NCI-H2196 treated with DMSO at 0.1 percent for 48 hours (cell line): Measurements from ENCODE around the gene EIF4A3.

ENCODE experiments used
- DNase-seq: peaks from one replicate; lab custom pipeline; 2025; ENCODE audit not compliant: unreplicated experiment; lab: John Stamatoyannopoulos, UW

The EIF4A3 gene

DNA sequence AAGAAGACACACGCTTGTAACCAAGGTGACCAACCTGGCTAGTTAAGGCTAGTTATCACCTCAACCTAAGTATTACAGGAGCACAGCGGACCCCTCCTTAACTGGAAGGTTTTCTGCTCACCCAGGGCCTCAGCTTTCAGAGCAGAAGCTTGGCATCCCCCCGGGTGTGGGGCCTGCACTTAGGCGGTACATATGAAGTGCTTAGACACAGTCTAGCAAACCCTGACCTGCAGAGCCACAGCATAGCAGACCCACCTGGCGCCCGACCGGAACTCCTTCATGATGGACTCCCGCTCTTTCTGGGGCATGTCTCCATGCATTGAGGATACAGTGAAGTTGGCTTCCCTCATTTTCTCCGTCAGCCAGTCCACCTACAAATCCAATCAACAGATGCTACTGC, 9.8 kb downstream of the EIF4A3 start:
- no peak for DNase-seq

DNA sequence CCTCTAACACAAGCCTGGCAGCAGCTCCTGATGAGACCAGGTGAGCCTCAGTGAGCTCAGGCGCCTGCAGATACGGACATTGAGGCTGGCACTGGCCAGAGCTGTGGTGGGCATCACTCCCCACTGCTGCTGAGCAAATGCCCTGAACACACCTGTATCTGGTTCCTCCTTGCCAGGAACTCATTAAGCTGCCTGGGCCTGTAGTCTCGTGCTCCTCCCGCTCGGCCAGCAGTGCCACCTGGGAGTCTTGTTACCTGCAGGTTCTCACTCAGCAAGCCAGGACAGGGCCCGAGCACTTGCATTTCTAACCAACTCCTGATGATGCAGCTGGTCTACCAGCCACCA, 13.3 kb downstream of the EIF4A3 start:
- no peak for DNase-seq

DNA sequence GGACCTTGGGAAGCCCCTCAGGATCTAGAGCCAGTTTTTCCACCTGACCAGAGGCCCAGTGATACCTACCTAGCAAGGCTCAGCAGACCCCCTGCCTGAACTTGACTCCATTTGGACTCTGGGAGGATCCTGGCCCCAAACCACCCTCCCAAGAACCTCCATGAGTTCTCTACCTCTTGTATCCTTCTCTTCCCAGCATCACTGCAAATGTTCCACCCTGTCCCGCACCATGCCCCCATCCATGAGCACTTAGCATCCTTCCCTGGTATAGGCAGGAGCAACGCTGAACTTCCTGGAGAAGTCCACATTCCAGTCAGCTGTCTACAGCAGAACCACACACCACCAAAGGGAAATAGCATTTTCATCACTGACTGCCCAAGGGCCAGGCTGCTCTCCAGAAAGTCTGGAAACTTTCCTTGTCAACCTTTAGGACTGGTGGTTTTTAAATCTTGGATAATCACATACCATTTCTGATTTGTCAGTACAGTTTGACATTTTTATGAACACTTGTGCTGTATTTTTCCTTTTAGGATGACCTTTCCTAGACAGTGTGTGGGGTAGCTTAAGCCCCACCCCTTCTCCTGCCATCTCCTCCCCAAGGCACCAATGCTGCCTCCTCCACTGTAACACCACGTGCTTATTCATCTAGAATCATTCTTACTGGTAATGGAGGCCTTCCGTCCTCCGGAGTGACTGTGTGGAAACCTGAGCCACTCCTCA, 13.9 kb downstream of the EIF4A3 start:
- DNase-seq, result no peak

DNA sequence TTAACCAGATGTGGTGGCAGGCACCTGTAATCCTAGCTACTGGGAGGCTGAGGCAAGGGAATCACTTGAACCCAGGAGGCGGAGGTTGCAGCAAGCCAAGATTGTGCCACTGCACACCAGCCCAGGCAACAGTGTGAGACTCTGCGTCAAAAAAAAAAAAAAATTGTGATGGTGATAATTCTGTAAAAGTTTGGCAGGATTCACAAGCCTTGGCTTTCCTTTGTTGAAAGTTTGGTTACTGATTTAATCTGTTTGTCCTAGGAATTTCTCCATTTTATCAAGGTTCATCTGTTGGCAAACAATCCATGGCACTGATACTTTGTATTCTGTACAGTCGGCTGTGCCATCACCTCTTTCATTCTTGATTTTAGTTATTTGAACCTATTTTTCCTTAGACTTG, 15.9 kb downstream of the EIF4A3 start:
- no peak for DNase-seq

DNA sequence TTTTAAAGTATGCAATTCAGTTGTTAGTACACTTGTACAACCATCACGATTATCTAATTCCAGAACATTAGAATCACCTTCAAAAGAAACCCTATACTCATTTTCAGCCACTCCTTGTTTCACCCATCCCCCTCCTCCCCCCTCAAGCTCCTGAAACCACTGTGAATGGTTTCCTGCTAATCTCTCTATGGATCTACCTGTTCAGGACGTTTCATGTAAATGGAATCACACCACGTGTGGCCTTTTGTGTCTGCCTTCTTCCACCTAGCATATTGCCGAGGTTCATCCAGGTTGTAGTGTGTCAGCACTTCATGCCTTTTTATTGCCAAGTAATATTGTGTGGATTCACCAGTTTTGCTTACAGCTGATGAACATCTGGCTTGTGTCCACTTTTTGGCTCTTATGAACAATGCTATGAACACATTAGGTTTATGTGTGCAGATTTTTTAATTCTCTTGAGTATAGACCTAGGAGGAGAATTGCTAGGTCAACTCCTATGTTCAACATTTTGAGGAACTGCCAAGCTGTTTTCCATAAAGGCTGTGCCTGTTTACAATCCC, 17.8 kb downstream of the EIF4A3 start:
- no peak for DNase-seq

DNA sequence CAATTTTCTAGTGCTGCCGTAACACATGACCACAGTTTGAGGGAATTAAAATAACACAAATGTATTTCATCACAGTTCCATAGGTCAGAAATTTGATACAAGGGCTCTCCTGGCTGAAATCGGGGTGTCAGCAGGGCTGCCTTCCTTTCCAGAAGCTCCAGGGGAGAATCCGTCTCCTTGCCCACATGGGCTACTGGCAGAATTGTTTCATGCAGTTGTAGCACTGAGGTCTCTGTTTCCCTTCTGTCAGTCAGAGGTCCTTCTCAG, 20.5 kb downstream of the EIF4A3 start:
- DNase-seq, result no peak

DNA sequence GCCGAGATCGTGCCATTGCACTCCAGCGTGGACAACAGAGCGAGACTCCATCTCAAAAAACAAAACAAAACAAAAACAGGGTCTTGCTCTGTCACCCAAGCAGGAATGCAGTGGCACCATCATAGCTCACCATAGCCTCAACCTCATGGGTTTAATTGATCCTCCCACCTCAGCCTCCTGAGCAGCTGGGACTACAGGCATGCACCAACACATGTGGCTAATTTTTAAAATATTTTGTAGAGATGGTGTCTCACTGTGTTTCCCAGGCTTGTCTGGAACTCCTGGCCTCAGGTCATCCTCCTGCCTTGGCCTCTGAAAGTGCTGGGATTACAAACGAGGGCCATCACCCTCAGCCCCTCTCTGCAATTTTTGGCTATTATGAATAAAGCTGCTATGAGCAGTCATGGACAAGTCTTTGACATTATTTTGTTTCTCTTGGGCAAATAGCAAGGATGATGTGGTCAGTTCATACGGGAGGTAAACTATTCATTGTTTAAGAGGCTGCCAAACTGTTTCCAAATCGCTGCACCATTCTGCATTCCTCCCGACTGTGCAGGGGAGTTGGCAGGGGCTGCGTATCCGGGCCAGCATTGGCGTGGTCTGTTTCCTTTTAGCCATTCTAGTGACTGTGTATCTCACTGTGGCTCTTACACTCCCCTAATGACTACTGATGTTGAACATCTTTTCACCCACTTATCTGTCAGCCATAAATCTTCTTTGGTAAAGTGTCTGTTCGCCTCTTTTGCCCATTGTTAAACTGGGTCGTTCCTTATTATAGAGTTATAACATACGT, 21.1 kb downstream of the EIF4A3 start:
- no peak for DNase-seq

DNA sequence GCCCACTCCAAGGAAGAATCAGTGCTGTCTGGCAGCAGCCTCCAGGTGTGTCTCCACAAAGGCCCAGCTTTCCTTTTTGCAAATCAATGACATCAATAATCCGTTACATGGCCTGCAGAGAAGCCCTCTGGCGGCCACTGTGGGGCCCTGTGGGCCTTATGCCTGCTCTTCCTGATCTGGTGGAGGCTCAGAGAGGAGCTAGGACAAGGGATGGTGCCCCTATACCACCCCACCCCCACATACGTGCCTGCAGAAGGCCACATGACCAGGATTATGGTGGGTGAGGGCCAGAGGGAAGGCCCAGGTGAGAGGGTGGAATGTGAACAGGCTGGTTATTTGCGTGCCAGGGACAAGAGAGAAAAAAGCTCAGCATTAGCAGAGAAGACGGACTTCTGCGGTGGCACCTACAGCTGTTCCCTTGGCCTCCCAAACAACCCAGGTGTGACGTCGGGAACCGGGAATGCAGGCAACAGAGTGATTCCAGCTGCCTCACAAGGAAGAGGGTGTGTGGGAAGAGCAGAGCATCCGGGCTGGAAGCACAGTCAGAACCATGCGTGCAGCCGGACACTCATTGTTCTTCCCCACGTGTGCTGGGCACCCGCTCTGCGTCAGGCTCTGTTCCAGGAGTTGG, 22.5 kb downstream of the EIF4A3 start:
- no peak for DNase-seq

DNA sequence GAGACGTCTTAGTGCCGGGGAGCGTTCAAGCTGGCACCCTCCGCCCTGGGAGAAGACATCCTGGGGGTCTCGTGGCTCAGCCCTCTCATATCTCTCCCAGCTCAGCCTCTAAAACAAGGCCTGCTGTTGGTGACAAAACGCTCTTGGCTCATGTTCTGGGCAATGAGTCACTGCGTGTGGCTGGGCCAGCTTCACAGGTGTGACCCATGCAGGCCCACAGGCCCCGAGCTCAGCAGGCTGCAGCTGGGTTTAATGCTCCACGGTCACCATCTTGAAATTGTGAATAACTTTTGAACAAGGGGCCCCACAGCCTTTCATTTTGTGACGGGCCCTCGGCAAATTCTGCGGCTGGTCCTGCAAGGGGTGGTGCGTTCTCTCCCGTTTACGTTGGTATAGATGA, 23.1 kb downstream of the EIF4A3 start:
- DNase-seq, result no peak

DNA sequence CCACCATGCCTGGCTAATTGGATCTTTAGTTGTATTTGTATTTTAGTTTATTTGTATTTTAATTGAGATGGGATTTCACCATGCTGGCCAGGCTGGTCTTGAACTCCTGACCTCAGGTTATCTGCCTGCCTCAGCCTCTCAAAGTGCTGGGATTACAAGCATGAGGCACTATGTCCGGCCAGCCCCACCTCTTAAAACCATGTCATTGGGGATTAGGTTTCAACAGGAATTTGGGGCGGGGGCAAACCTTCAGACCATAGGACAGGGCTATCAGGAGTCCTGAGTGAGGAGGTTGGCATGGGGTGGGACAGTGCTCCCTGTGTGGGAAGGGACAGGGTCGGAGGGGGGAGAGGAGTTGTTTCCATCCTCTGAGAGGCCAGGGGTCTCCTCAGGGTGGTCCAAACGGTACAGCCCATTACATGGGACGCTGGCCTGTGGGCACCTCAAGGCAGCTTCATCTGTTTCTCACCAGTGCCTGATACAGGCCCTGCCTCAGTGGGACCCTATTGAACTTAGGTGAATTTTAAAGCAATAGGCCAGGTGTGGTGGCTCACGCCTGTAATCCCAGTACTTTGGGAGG, 23.9 kb downstream of the EIF4A3 start:
- no peak for DNase-seq

DNA sequence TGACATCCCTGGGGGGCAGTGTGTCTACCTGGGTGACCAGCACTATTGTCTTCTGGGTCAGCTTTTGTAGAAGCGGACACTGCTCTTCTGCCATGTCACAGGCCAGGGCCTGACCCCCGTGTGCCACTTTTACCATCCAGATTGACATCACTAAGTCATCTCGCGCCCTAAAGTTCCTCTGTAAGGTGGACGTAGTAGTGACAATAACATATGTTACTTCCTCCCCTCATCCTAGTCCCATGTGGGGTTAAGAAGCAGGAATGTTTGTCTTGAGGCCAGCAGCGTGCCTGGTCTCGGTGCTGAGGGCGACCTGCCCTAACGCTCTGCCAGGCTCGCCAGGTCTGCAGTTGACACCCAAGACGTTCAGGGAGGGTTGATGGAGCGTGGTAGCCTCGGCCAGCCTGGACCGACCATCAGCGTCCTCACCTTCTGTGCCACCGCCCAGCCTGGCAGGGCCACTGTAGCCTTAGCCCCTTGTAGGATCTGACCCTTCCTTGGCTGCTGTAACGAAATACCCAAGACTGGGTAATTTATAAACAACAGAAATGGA, 24.8 kb downstream of the EIF4A3 start:
- no peak for DNase-seq

DNA sequence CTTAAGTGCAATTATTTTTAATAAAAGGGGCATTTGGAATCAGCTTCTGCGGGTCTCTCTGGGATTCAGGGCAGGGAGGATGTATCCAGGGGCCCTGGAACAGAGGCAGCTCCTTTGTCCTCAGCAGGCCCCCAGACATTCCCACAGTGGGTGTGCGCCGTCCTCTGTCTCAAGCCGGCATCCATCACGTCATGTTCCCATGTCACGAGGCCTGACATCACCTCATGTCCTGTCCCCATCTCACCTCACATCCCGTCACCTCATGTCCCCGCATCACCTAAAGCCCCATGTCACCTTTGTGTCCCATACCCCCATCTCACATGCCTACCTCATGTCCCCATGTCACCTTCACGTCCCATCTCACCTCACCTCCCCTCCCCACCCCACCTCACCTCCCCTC, 27.1 kb downstream of the EIF4A3 start:
- no peak for DNase-seq

DNA sequence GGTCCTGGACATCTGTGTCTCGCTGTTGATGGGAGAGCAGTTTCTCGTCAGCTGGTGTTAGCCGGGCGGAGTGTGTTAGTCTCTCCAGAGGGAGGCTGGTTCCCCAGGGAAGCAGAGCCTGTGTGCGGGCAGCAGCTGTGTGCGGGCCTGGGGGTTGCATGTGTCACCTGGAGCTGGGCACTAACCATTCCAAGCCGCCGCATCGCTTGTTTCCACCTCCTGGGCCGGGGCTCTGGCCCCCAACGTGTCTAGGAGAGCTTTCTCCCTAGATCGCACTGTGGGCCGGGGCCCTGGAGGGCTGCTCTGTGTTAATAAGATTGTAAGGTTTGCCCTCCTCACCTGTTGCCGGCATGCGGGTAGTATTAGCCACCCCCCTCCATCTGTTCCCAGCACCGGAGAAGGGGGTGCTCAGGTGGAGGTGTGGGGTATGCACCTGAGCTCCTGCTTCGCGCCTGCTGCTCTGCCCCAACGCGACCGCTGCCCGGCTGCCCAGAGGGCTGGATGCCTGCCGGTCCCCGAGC, 27.6 kb downstream of the EIF4A3 start:
- no peak for DNase-seq

DNA sequence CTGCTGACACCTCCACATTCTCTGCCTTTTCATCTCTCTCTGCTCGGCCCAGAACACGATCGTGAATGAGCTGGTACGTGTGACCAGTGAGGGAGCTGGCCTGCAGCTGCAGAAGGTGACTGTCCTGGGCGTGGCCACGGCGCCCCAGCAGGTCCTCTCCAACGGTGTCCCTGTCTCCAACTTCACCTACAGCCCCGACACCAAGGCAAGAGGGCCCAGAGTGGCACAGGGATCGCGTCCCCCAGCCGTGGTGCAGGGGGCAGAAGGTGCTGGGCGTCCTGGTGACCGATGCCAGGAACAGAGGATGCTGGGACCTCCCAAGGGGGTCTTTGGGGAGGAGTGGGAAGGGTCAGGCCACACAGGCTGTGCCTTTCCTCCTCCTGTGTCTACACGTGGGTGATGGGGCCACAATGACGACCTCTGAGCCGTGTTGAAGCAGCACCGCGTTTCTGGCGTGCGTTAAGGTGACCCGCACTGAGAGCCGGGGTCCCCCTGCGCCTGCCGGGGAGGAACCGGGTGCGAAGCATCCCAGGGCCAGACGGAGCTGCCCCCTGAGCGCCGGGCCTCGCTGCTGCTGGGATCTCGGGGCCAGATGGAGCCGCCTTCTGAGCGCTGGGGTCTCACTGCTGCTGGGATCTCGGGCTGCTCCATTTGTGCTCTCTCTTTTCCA, 28.2 kb downstream of the EIF4A3 start:
- DNase-seq, result no peak

DNA sequence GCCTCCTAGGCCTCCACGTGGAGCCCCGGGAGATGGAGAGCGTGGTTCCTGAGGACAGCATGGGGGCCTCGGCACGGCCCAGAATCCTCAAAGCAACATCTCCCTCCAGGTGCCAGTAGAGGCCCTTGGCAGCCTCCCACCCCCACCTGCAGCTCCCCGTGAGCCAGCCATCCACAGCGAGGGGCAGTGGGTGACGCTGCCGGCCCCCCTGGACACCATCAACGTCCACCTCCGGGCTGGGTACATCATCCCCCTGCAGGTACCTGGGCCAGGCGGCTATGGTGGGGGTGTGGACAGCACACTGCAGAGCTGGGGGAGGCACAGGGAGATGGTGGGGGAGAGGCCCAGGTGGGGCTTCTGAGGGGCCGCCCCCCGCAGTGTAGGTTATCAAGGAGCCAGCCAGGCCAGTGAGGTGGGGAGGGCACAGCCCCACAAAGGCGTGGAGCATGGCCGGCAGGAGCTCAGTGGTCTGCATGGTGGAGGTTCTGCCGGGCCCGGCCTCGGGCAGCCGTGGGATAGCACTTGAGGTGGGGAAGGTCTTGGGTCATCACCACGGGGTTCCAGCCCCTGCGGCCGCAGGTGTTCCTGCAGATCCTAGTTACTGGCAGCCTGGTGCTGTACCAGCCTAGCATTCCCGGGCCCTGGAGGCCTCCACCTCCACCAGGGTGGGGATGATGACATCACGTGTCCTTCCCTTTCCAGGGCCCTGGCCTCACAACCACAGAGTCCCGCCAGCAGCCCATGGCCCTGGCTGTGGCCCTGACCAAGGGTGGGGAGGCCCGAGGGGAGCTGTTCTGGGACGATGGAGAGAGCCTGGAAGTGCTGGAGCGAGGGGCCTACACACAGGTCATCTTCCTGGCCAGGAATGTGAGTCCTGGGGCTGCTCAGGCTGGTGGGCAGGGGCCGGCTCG, 29.2 kb downstream of the EIF4A3 start:
- DNase-seq, result no peak

DNA sequence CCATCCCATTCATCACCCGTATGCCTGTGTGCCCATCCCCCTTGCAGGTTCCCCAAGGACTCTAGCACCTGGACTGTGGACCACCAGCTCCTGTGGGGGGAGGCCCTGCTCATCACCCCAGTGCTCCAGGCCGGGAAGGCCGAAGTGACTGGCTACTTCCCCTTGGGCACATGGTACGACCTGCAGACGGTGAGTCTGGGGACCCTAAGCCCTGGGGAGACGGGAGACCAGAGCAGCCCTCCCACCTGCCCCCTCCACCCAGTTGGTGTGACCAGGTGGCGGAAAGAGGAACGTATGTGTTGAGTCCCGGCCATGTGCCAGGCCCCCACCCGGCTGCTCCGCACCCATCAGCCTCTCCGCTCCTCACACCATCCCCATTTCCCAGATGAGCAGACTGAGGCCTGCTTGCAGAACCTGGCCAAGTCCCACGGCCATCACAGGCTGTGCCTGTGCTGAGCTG, 30.0 kb downstream of the EIF4A3 start:
- DNase-seq, result no peak

DNA sequence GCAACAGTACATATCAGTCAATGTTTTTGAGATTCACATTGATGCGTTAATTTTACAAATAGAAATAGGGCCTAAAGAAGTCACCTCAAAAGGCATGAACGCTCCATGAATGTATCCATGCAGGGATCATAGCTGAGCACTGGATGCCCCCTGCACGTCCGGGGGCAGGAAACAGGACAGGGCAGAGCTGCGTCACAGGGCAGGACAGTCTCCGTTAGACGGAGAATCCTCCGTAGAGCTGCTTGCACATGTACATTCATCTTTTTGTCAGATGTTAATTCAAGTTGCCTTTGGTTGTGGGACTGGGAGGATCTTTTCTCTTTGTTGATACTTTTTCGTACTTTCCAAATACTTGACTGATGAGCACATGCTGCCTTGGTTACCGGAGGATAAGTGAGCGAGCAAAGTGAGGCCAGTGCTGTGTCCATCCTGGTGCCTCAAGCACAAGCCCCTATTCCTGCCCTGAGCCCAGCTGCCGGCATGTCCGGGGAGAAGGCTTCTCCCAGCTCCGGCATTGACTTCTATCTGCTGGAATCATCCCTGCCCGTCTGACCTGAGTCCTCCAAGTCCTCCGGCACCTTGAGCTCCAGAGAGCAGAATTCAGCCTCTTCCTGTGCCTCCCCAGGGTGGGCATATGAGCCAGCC, 30.5 kb downstream of the EIF4A3 start:
- DNase-seq, result no peak

DNA sequence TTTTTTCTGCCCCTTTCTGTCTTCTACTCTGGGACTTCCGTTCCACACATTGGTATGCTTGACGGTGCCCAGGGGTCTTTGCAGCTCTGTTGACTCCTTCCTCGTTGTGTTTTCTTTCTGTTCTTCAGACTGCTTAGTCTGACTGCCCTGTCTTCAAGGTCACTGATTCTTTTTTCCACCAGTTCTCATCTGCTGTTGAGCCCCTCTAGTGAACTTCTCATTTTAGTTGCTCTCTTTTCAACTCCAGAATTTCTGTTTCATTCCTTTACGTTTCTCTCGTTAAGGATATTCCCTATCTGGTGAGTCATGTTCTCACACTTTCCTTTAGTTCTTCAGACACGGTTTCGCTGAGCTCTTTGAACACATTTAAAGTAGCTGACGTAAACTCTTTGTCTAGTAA, 31.8 kb downstream of the EIF4A3 start:
- no peak for DNase-seq

DNA sequence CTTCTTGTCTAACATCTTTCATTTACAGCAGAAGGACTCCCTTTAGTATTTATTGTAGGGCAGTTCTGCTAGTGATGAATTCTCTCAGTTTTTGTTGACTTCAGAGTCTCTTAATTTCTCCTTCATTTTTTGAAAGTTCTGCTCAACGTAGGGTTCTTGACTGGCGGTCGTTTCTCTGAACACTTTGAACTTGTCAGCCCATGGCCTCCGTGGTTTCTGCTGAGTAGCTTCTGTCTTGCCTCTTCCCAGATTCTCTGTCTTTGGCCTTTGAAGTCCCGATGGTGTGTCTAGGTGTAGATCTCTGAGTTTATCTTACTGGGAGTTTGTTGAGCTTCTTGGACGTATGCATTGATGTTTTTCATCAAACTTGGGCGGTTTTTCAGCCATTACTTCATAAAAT, 32.2 kb downstream of the EIF4A3 start:
- no peak for DNase-seq
